ENCODE measurements around the gene SPCS3.
A peak's percentile ranks its signal among the peaks of the same experiment; 100 is the strongest.
"Not testable (repeated sequence)": the region's sequence is repeated elsewhere in the genome, so short reads cannot be mapped to it uniquely, and the experiment has no call there.

The SPCS3 gene

DNA sequence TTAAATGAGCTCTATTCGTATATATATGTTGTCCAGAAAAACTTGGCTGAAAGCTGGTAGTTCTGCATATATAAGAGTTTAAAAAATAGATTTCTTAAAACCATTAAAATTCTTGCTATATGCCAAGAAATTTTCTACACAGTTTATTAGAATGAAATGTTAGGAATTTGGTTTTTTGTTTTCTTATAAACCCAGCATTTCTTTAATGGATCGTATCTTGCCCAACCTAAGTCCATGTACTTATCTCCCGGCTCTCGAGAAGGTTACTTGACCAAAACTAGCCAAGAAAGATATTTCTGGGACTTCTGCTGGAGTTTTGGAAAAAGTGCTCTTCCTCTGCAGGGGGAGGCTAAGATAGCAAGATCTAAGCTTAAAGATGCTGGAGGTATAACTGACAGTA, 46.0 kb upstream of the SPCS3 start:
- Histone ChIP-seq H3K36me3 (ENCODE audit: low read depth) (no peaks in the 10 kb centered on the region), H3K9me3 (ENCODE audit: severe bottlenecking) (no peaks in the 10 kb centered on the region), H3K27ac (ENCODE audit: poor library complexity, severe bottlenecking) (peak overlapping the region; percentile 63), H3K27me3 (ENCODE audit: insufficient read depth, poor library complexity, severe bottlenecking) (no peaks in the 10 kb centered on the region), H3K4me3 (ENCODE audit: severe bottlenecking) (no peak overlapping the region), H3K4me1 (ENCODE audit: insufficient read depth, poor library complexity, severe bottlenecking) (peaks cover 33% of the 10 kb centered on the region)
- DNase-seq (ENCODE audit: low spot score) (no peak), ATAC-seq (ENCODE audit: low read depth) (no peak)
- TF ChIP-seq CTCF (IDR thresholded peaks at IDR 0.05; ENCODE audit: poor library complexity, severe bottlenecking) = no peak

- Histone ChIP-seq H3K4me1 (ENCODE audit: insufficient read depth, poor library complexity, severe bottlenecking) (peaks cover 33% of the 10 kb centered on the region), H3K36me3 (ENCODE audit: low read depth) (no peaks in the 10 kb centered on the region), H3K27ac (ENCODE audit: poor library complexity, severe bottlenecking) (peak overlapping the region; percentile 63), H3K27me3 (ENCODE audit: insufficient read depth, poor library complexity, severe bottlenecking) (no peaks in the 10 kb centered on the region), H3K9me3 (ENCODE audit: severe bottlenecking) (no peaks in the 10 kb centered on the region), H3K4me3 (ENCODE audit: severe bottlenecking) (no peak overlapping the region)
- TF ChIP-seq CTCF (IDR thresholded peaks at IDR 0.05; ENCODE audit: poor library complexity, severe bottlenecking) = no peak
- peak; percentile 46 for ATAC-seq (ENCODE audit: low read depth)
- DNase-seq (ENCODE audit: low spot score) = no peak
Observed at GRCh38 chr4:176274441-176274840, 45.3 kb upstream of the SPCS3 start.

DNA sequence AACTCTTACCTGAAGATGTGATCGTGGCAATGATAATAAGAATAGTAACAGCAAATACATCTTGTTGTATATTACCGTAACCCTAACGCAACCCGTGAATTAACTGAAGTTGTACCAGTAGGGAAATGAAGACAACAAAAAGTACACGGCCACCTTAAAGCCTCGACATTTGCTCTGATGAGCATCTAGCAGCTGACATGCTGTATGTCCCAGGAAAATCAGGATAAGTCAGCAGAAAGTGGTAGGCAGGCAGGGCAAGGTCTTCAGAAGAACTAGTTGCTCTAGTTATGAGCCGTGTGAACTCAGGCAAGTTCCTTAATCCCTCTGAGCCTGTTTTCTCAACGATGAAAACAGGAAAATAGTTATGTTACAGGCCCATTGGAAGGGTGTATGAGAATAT, 43.1 kb upstream of the SPCS3 start:
- Histone ChIP-seq H3K27ac (ENCODE audit: poor library complexity, severe bottlenecking) (no peak overlapping the region), H3K4me3 (ENCODE audit: severe bottlenecking) (no peak overlapping the region), H3K27me3 (ENCODE audit: insufficient read depth, poor library complexity, severe bottlenecking) (no peaks in the 10 kb centered on the region), H3K4me1 (ENCODE audit: insufficient read depth, poor library complexity, severe bottlenecking) (peaks cover 18% of the 10 kb centered on the region), H3K36me3 (ENCODE audit: low read depth) (no peaks in the 10 kb centered on the region), H3K9me3 (ENCODE audit: severe bottlenecking) (no peaks in the 10 kb centered on the region)
- TF ChIP-seq CTCF (IDR thresholded peaks at IDR 0.05; ENCODE audit: poor library complexity, severe bottlenecking) = no peak
- ATAC-seq (ENCODE audit: low read depth) = no peak
- no peak for DNase-seq (ENCODE audit: low spot score)

GRCh38 chr4:176277162-176277904, 42.4 kb upstream of the SPCS3 start:
- H3K27ac ChIP-seq (ENCODE audit: poor library complexity, severe bottlenecking) = no peak overlapping the region
- ATAC-seq (ENCODE audit: low read depth) = peak; percentile 80
- no peaks in the 10 kb centered on the region for H3K36me3 ChIP-seq (ENCODE audit: low read depth)
- H3K9me3 ChIP-seq (ENCODE audit: severe bottlenecking) = no peaks in the 10 kb centered on the region
- H3K27me3 ChIP-seq (ENCODE audit: insufficient read depth, poor library complexity, severe bottlenecking) = no peaks in the 10 kb centered on the region
- H3K4me3 ChIP-seq (ENCODE audit: severe bottlenecking) = no peak overlapping the region
- peak; percentile 78 for TF ChIP-seq CTCF (IDR thresholded peaks at IDR 0.05; ENCODE audit: poor library complexity, severe bottlenecking)
- DNase-seq (ENCODE audit: low spot score) = no peak
- peaks cover 14% of the 10 kb centered on the region for H3K4me1 ChIP-seq (ENCODE audit: insufficient read depth, poor library complexity, severe bottlenecking)

DNA sequence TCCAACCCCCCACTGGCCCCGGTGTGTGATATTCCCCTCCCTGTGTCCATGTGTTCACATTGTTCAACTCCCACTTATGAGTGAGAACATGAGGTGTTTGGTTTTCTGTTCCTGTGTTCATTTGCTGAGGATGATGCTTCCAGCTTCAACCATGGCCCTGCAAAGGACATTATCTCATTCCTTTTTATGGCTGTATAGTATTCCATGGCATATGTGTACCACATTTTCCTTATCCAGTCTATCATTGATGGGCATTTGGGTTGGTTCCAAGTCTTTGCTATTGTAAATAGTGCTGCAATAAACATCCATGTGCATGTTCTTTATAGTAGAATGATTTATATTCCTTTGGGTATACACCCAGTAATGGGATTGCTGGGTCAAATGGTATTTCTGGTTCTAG, 40.2 kb upstream of the SPCS3 start:
- not testable (repeated sequence) for ATAC-seq (ENCODE audit: low read depth); H3K4me3 ChIP-seq (ENCODE audit: severe bottlenecking); H3K36me3 ChIP-seq (ENCODE audit: low read depth); H3K27ac ChIP-seq (ENCODE audit: poor library complexity, severe bottlenecking); DNase-seq (ENCODE audit: low spot score); H3K27me3 ChIP-seq (ENCODE audit: insufficient read depth, poor library complexity, severe bottlenecking); H3K4me1 ChIP-seq (ENCODE audit: insufficient read depth, poor library complexity, severe bottlenecking); H3K9me3 ChIP-seq (ENCODE audit: severe bottlenecking)
